ENCODE data around the gene DHX57.

DNA sequence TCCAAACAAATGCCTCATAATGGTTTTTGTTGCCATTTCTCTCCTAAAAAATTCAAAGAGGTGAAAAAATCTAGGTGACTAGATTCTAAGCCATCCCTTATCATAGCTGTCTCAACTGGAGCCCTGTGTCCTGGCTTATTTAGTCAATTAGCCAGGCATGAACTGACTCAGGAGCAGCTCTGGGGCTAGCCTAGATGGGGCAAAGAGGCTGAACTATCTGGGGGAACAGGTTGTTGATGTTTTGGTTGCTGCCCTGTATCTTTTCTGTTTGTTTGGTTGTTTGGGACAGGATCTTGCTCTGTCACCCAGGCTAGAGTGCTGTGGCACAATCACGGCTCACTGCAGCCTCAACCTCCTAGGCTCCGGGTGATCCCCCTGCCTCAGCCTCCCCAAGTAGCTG is 83.0 kb downstream of the DHX57 start:
- TF ChIP-seq POLR2A (IDR thresholded peaks at IDR 0.05; ENCODE audit: low read depth, low read length) (no peak), POLR2AphosphoS5 (IDR thresholded peaks at IDR 0.05; ENCODE audit: low read depth, low read length) (no peak)
